GM12874 (cell line): Measurements from ENCODE around the gene AGGF1.

Source experiments
- TF ChIP-seq, protein P1 (sequence below): IDR thresholded peaks from 2 replicates; pipeline ENCODE4 v1.5.1; 2011; ENCODE audit warnings: low read depth, mild to moderate bottlenecking, control low read depth, low read length, moderate library complexity; ENCODE audit not compliant: insufficient read depth

The AGGF1 gene

DNA sequence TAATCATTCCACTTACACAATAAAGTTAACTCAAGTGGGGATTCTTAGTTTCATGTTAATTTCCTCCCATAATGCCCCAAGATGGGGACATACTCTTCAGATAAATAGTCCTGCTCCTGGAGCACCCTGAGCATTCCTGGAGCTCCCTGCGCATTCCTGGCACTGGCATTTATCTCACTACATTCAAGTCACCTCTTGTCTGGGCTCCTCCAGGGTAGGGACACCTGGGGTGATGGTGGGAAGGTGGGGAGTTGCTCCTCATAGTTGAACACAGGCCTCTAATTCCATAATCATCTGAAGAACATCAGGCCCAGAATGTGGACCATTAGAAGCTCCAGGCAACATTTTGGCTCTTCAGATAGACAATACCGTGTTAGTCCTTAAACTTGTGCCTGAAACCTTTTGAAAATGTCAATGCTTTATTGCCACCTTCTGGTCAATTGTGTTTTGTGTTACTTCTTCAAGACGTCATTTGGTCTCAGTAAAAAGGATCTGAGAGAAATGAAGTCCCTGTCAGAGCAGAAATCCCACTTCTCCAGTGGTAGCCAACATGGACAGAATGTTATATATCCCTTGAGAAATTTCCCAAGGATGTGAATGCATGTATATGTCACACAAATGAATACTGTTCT lies 14.2 kb upstream of the AGGF1 start:
- TF ChIP-seq, protein P1, sequence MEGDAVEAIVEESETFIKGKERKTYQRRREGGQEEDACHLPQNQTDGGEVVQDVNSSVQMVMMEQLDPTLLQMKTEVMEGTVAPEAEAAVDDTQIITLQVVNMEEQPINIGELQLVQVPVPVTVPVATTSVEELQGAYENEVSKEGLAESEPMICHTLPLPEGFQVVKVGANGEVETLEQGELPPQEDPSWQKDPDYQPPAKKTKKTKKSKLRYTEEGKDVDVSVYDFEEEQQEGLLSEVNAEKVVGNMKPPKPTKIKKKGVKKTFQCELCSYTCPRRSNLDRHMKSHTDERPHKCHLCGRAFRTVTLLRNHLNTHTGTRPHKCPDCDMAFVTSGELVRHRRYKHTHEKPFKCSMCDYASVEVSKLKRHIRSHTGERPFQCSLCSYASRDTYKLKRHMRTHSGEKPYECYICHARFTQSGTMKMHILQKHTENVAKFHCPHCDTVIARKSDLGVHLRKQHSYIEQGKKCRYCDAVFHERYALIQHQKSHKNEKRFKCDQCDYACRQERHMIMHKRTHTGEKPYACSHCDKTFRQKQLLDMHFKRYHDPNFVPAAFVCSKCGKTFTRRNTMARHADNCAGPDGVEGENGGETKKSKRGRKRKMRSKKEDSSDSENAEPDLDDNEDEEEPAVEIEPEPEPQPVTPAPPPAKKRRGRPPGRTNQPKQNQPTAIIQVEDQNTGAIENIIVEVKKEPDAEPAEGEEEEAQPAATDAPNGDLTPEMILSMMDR: 0 out of 2 replicates have a peak, but pooled peaks have one; percentile 5

DNA sequence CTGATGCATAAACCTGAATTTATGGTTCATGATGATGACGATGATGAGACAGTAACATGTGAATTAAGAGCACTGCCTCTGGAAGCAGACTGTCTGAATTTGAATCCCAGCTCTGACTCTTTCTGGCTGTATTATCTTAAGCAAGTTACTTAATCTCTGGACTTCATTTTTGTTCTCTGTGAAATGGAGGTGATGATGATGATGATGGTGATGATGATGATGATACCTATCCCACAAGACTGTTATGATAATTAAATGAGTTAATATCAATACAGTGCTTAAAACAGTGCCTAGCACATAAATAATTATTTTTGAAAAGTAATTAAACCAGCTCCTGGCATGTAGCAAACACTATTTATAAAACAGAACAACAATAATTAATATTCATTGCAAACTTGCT lies 13.2 kb upstream of the AGGF1 start:
- TF ChIP-seq, protein P1: no peak

DNA sequence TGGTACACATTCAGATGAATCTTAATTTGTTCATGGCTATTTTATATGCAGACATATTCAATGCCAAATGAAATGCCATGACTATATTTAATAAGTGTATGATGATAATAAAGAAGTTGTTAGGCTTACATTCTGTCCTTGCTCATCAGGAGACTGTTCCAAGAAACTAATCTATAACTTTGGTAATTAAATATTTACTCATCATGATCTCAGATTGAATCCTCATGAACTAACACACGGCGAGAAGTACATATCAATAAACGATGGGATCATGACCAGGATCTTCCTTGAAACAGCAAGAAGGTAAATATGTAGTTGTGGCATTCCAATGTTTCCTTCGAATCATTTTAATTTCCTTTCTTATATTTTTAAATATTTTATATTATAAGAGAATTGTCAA lies 12.5 kb upstream of the AGGF1 start:
- TF ChIP-seq, protein P1: no peak

DNA sequence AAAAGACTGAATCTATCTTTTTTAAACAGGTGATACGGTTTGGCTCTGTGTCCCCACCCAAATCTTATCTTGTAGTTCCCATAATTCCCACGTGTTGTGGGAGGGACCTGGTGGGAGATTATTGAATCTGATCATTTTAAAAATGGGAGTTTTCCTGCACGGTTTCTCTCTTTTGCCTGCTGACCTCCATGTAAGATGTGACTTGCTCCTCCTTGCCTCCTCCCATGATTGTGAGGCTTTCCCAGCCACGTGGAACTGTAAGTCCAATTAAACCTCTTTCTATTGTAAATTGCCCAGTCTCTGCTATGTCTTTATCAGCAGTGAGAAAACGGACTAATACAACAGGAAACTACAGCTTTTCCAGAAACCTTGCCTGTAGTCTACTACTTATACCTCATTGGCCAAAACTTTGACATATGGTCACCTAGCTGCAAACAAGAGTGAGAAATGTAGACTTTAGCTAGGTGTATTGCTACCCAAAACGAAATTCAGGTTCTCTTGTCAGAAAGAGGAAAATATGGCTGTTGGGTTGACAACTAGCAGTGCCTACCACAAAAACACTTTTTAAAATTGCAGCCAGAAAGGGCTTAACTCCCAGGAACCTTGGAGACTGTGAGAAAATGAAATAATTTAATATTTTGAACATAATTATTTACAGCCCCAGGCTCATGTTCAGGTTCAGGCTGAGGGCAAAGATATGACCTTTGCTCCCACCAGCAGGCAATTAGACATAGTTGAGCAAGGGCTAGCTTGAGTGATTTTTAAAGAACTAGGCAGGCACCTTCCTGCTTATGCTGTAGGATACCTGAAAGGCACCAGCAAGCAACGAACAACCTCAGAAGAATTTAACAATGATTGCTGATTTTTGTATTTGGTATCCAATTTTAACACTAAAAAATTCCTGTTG lies 7.4 kb upstream of the AGGF1 start:
- TF ChIP-seq, protein P1: no peak

DNA sequence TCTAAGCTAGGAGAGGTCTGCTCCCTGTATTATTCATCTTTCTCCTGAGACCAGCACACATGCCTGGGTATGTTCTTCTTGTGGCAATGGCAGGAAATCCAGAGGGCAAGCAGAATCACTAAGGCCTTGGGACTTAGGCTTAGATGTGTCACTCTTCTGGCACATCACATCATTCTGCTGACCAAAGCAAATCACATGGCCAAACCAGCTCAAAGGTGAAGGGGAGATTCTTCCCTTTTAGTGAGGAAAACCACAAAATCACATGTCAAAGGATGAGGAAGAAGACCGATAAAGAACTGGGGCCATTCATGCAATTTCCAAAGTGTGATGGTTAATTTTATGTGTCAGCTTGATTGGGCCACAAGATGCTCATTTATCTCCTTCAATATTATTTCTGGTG lies 5.7 kb upstream of the AGGF1 start:
- TF ChIP-seq, protein P1: no peak

DNA sequence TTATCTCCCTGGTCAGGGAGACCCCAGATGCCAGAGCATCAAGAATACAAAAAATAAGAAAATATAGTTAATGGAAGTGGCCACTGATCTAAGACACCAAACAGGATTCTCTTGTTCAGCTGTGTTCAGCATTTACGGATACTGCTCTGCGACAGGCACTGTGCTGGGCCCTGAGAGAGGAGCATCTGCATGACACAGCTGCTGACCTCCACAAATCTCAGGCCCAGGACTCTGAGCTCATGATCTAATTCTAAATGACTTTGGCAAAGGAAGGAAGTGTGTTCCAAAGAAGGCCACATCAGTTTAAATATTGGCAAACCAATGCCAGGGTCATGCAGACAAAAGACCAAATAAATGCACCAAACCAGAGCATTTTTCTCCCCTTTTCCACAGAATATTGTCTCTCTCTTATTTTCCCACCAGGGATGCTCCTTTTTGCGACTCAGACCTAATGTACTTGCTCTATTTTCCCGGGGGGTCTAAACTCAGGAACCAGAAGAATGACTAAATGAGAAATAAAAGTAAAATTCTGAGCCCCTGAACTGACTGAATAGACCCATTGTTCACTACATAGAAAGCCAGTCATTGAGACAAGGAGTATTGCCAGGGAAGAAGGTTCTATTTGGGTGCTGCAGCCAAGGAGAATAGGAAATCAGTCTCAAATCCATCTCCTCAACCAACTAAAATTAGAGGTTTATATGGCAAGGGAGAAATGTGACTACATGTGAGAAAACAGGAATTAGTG lies 1.4 kb upstream of the AGGF1 start:
- TF ChIP-seq, protein P1: no peak

DNA sequence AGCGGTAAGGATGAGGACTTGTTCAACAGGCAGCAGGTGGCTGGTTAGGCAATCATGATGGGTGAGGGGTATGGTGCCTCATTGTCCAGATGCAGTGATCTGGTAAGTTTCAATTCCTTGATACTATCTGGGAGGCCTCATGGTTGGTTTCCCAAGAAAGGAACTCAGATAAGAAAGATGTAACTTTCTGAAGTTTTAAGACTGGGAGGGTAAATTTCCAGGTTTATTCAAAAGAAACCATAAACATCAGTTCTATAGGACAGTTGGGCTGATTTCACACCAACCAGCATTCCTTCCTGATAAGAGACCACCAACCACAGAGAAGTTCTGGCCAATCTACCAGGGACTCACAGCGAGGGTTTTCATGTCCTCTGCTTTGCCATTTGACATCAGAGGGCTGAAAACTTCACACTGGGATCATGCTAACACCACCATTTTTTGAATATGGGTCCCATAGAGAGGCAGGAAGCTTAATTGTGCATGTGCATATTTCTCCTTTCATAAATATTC lies 773 bp upstream of the AGGF1 start:
- TF ChIP-seq, protein P1: no peak
